GM21381 (cell line): ENCODE results near the gene SPHK2.

ENCODE experiments used
- ATAC-seq: cut with Tn5 transposase; IDR thresholded peaks from one replicate; pipeline ENCODE4 v1.9.1; 2021; ENCODE audit warnings: mild to moderate bottlenecking, moderate library complexity; ENCODE audit not compliant: unreplicated experiment

Gene SPHK2

GRCh38 chr19:48603001-48603400 is 16.3 kb upstream of the SPHK2 start:
- no peak for ATAC-seq

- ATAC-seq = no peak
These were observed 15.9 kb upstream of the SPHK2 start for GRCh38 chr19:48603449-48603848.

- ATAC-seq = no peak
These were observed 15.5 kb upstream of the SPHK2 start for GRCh38 chr19:48603850-48604249.

- ATAC-seq = no peak
These were observed 12.6 kb upstream of the SPHK2 start, which contains the start of gene SPACA4 for GRCh38 chr19:48606463-48607358. Gene SPACA4, plus strand, starts transcription at chr19:48606742. Its CDS starts 237 bp downstream, at chr19:48606979.

GRCh38 chr19:48607359-48607755 is 11.9 kb upstream of the SPHK2 start:
- ATAC-seq = no peak

- no peak for ATAC-seq
These were observed 10.5 kb upstream of the SPHK2 start for GRCh38 chr19:48608798-48609263.

GRCh38 chr19:48609571-48610108 is 9.7 kb upstream of the SPHK2 start:
- no peak for ATAC-seq

- ATAC-seq = no peak
These were observed 7.4 kb upstream of the SPHK2 start for GRCh38 chr19:48611872-48612271.

- ATAC-seq = no peak
These were observed 6.1 kb upstream of the SPHK2 start for GRCh38 chr19:48613024-48613851.

GRCh38 chr19:48613852-48614435 is 5.4 kb upstream of the SPHK2 start:
- no peak for ATAC-seq

- ATAC-seq = no peak
These were observed 4.7 kb upstream of the SPHK2 start, which contains the start of gene FAM83E for GRCh38 chr19:48614436-48615230. Gene FAM83E, minus strand, starts transcription at chr19:48615076. Its CDS starts 1,704 bp downstream, at chr19:48613372.

- no peak for ATAC-seq
These were observed 3.9 kb upstream of the SPHK2 start for GRCh38 chr19:48615231-48616040.

GRCh38 chr19:48616041-48616436 is 3.3 kb upstream of the SPHK2 start:
- no peak for ATAC-seq

- no peak for ATAC-seq
These were observed 2.7 kb upstream of the SPHK2 start for GRCh38 chr19:48616491-48617056.

GRCh38 chr19:48617146-48617937 is 2.0 kb upstream of the SPHK2 start:
- ATAC-seq = no peak

- no peak for ATAC-seq
These were observed 909 bp upstream of the SPHK2 start for GRCh38 chr19:48618278-48618915.

GRCh38 chr19:48619692-48620585 is 633 bp downstream of the SPHK2 start:
- ATAC-seq = no peak
